Smooth muscle cell (in vitro differentiated cells): Measurements from ENCODE around the gene COL6A1. TPM values are rescaled to one million over a fixed set of nuclear protein-coding genes. Genes with fewer than 3 reads are reported as not detected.
A peak's percentile ranks its signal among the peaks of the same experiment; 100 is the strongest.

ENCODE experiments used
- DNase-seq: peaks from one replicate; lab custom pipeline; 2025; ENCODE audit not compliant: unreplicated experiment; lab: John Stamatoyannopoulos, UW
- H2AFZ ChIP-seq: fragments of 200-600 bp; sonication (generic); 2 replicates; pipeline ENCODE4 v1.6.0; 2016; ENCODE audit warnings: antibody characterized with exemption, low read depth, mild to moderate bottlenecking
- H3F3A ChIP-seq: fragments of 200-600 bp; sonication (generic); 2 replicates; pipeline ENCODE4 v1.6.0; 2017; ENCODE audit warnings: antibody characterized with exemption, low read depth
- H3K27ac ChIP-seq: fragments of 200-600 bp; sonication (generic); 2 replicates; pipeline ENCODE4 v1.5.1; 2016; ENCODE audit warnings: low read depth, mild to moderate bottlenecking
- H3K27me3 ChIP-seq: fragments of 200-600 bp; sonication (generic); 2 replicates; pipeline ENCODE4 v1.6.1; 2016; ENCODE audit warnings: low read depth, mild to moderate bottlenecking
- H3K36me3 ChIP-seq: fragments of 200-600 bp; sonication (generic); 2 replicates; pipeline ENCODE4 v1.5.1; 2016; ENCODE audit warnings: low read depth
- H3K4me1 ChIP-seq: fragments of 200-600 bp; sonication (generic); 2 replicates; pipeline ENCODE4 v1.5.1; 2016; ENCODE audit warnings: low read depth
- H3K4me2 ChIP-seq: fragments of 200-600 bp; sonication (generic); 2 replicates; pipeline ENCODE4 v1.6.0; 2016; ENCODE audit warnings: mild to moderate bottlenecking
- H3K4me3 ChIP-seq: fragments of 200-600 bp; sonication (generic); 2 replicates; pipeline ENCODE4 v1.5.1; 2016; ENCODE audit warnings: mild to moderate bottlenecking
- H3K79me2 ChIP-seq: fragments of 200-600 bp; sonication (generic); 2 replicates; pipeline ENCODE4 v1.6.0; 2016; ENCODE audit warnings: low read depth, mild to moderate bottlenecking
- H3K9ac ChIP-seq: fragments of 200-600 bp; sonication (generic); 2 replicates; pipeline ENCODE4 v1.6.0; 2016; ENCODE audit warnings: low read depth
- H3K9me3 ChIP-seq: fragments of 200-600 bp; sonication (generic); replicated peaks from 2 replicates; pipeline ENCODE4 v1.5.1; 2016; ENCODE audit warnings: low read depth
- H4K20me1 ChIP-seq: fragments of 200-600 bp; sonication (generic); 2 replicates; pipeline ENCODE4 v1.6.0; 2016; ENCODE audit warnings: low read depth
- CTCF ChIP-seq: fragments of 200-600 bp; sonication (generic); IDR thresholded peaks from 2 replicates; pipeline ENCODE4 v1.5.1; 2017; ENCODE audit warnings: borderline replicate concordance, mild to moderate bottlenecking, antibody characterized with exemption; ENCODE audit not compliant: insufficient read depth, poor library complexity, severe bottlenecking
- WGBS: methylation state at CpG from one replicate; pipeline ENCODE4 v1.1.7; 2016; ENCODE audit warnings: low lambda C conversion rate; 5-methylcytosine and 5-hydroxymethylcytosine counted together
- polyA plus RNA-seq: library from polyadenylated mRNA; unstranded; fragments of >200 nt; fragmentation: Nextera tagmentation; extraction: Ambion mirVana; gene quantifications from 2 replicates; pipeline ENCODE4 v1.2.1, GENCODE V29; 2016
- total RNA-seq: library from RNA; depleted of rRNA; stranded (reverse); fragments of >200 nt; gene quantifications from 2 replicates; pipeline ENCODE4 v1.2.3, GENCODE V29; 2014

COL6A1 gene
- total and polyA plus RNA-seq, 2 experiments from 2014 or later: 1,292 to 2,827 TPM

GRCh38 chr21:46051379-46051770 lies 69.8 kb downstream of the COL6A1 start:
- peak overlapping the region; percentile 84 for H3K9ac ChIP-seq
- peak overlapping the region; percentile 99 for H3K27ac ChIP-seq
- H3K4me2 ChIP-seq: no peak overlapping the region

GRCh38 chr21:46051821-46052675 lies 70.5 kb downstream of the COL6A1 start:
- Histone ChIP-seq H3K4me2 (no peak overlapping the region), H3K4me3 (no peak overlapping the region), H2AFZ (no peak overlapping the region), H3K27ac (peak overlapping the region; percentile 99), H3K4me1 (peaks cover 26% of the 10 kb centered on the region), H3K27me3 (no peaks in the 10 kb centered on the region), H4K20me1 (no peaks in the 10 kb centered on the region), H3K9ac (peak overlapping the region; percentile 89), H3F3A (peaks cover 32% of the 10 kb centered on the region), H3K79me2 (no peaks in the 10 kb centered on the region), H3K9me3 (no peaks in the 10 kb centered on the region), H3K36me3 (no peaks in the 10 kb centered on the region)
- no peak for DNase-seq
- whole genome bisulfite sequencing: 89% methylated on average over 33 of the region's 33 CpGs
- TF ChIP-seq CTCF: no peak

More at GRCh38 chr21:46051379-46051770, 69.8 kb downstream of the COL6A1 start:
- Histone ChIP-seq H4K20me1 (no peaks in the 10 kb centered on the region), H3K4me1 (peaks cover 25% of the 10 kb centered on the region), H2AFZ (no peak overlapping the region), H3K4me3 (no peak overlapping the region), H3F3A (peaks cover 38% of the 10 kb centered on the region), H3K9me3 (no peaks in the 10 kb centered on the region), H3K36me3 (no peaks in the 10 kb centered on the region), H3K79me2 (no peaks in the 10 kb centered on the region), H3K27me3 (no peaks in the 10 kb centered on the region)
- TF ChIP-seq CTCF: no peak
- no peak for DNase-seq
- 71% methylated on average over 16 of the region's 16 CpGs for WGBS

GRCh38 chr21:46052703-46053651 lies 71.4 kb downstream of the COL6A1 start:
- no peaks in the 10 kb centered on the region for H3K79me2 ChIP-seq
- H3K9ac ChIP-seq: peak overlapping the region; percentile 89
- no peak overlapping the region for H3K4me3 ChIP-seq
- no peaks in the 10 kb centered on the region for H3K9me3 ChIP-seq
- 35% methylated on average over 31 of the region's 31 CpGs for WGBS
- no peak for DNase-seq
- no peaks in the 10 kb centered on the region for H4K20me1 ChIP-seq
- H3K36me3 ChIP-seq: no peaks in the 10 kb centered on the region
- H3K4me2 ChIP-seq: peak overlapping the region; percentile 55
- peaks cover 28% of the 10 kb centered on the region for H3F3A ChIP-seq
- no peaks in the 10 kb centered on the region for H3K27me3 ChIP-seq
- TF ChIP-seq CTCF: no peak
- H2AFZ ChIP-seq: no peak overlapping the region
- peaks cover 26% of the 10 kb centered on the region for H3K4me1 ChIP-seq
- H3K27ac ChIP-seq: peak overlapping the region; percentile 99
